ENCODE data around the gene SLC6A6. TPM values are rescaled to one million over a fixed set of nuclear protein-coding genes. Genes with fewer than 3 reads are reported as not detected.

SLC6A6 gene
- total RNA-seq, 2 donors from 2014 or later = 4.9 to 5.7 TPM

DNA sequence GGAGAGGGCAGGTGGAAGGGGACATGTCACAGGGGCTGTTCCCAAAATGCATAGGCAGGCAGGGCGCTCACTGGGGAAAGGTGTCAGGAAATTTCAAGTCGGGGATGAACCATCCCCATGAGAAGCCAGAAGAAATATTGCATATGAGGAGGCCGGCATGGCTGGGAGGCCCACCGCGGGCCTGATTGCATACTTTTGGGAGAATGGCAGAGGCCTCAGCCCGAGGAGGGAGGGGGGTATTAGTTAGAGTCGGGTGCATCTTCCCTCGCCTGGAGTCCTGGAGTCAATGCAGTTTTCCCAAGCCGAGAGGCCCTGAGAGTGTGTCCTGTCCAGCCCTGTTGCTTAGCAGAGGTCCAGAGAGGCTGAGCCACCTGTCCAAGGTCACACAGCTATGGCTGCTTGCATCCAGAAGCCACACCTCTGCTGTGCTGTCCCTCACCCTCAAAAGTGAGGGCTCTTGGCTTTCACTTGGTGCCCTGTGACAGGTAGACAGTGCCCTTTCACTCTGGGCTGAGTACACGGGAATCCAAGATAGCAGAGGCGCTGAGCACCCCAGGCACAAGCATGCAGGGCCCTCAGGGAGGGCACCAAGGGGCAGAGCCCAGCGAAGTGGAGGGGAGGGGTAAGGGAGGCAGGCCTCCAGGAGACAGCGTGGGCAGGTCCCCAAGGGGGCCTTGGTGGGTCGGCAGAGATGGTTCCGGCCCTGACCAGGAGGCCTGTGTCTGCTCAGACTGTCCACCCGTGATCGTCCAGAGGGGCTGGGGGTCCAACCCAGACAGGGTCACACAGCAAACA is 89.2 kb downstream of the SLC6A6 start:
- no peak for DNase-seq
- intact Hi-C loops (cut with DNase I) = no loop called here

DNA sequence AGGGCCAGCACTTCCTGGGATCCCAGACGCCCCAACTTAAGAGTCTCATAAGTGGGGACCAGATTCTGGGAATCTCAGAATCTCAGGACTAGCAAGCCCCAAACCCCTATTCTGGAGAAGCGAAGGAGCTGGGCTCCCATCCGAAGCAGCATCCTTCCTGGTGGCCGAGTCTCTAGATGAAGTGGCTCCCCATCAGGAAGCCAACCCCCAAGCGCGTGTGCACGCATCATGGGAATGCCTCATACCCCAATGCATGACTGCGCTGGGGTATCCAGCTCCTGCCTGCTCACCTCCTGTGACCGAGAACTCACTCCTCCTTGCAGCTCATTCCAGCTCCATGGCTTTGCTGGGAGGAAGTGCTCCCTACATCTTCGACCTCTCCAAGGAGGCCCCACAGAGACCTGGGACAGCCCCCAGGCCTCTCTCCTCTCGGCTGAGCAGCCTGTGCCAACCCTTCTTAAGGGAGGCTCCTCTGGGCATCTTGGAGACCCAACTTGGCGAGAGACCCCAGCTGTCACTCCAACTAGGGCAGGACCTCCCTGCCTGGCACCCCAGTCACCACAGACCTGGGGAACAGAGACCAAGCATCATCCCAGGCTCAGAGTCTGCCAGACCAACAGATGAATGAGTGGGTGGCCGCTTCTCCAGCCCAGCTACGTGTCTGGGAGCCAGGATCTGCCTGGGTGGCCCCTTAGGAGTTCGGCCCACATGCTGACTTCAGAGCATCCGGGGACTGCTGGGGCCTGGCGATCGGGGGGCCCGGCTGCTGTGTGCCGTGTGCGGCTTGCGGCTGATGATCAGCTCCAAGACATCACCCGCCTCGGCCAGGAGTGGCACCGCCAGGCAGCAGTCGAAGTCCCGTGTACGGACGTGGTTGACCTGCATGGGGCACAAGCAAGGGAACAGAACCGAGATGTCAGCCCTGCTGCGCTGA is 90.8 kb downstream of the SLC6A6 start:
- intact Hi-C loops (cut with DNase I) = no loop called here
- TF ChIP-seq, protein P1, sequence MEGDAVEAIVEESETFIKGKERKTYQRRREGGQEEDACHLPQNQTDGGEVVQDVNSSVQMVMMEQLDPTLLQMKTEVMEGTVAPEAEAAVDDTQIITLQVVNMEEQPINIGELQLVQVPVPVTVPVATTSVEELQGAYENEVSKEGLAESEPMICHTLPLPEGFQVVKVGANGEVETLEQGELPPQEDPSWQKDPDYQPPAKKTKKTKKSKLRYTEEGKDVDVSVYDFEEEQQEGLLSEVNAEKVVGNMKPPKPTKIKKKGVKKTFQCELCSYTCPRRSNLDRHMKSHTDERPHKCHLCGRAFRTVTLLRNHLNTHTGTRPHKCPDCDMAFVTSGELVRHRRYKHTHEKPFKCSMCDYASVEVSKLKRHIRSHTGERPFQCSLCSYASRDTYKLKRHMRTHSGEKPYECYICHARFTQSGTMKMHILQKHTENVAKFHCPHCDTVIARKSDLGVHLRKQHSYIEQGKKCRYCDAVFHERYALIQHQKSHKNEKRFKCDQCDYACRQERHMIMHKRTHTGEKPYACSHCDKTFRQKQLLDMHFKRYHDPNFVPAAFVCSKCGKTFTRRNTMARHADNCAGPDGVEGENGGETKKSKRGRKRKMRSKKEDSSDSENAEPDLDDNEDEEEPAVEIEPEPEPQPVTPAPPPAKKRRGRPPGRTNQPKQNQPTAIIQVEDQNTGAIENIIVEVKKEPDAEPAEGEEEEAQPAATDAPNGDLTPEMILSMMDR (IDR thresholded peaks at IDR 0.05) = no peak
- no peak for TF ChIP-seq POLR2A (IDR thresholded peaks at IDR 0.05)
- H3K36me3 ChIP-seq (replicated peaks in 1 of 2; ENCODE audit: insufficient read depth in 1 of 2, low read depth in 2 of 2) = no peaks in the 10 kb centered on the region
- no peaks in the 10 kb centered on the region for H3K27me3 ChIP-seq
- H3K4me1 ChIP-seq = no peaks in the 10 kb centered on the region
- no peak for ATAC-seq
- H3K9me3 ChIP-seq = no peaks in the 10 kb centered on the region
- 83 to 87% methylated on average over 18 to 31 of the region's 31 CpGs for WGBS, 2 donors
- no peak for DNase-seq
- no peak overlapping the region for H3K27ac ChIP-seq
- no peak overlapping the region for H3K4me3 ChIP-seq

More for the DNA sequence above, 89.2 kb downstream of the SLC6A6 start:
- Histone ChIP-seq H3K9me3 (no peaks in the 10 kb centered on the region), H3K4me1 (no peaks in the 10 kb centered on the region), H3K27ac (no peak overlapping the region), H3K27me3 (no peaks in the 10 kb centered on the region), H3K36me3 (replicated peaks in 1 of 2; ENCODE audit: insufficient read depth in 1 of 2, low read depth in 2 of 2) (no peaks in the 10 kb centered on the region), H3K4me3 (no peak overlapping the region)
- 68 to 80% methylated on average over 11 to 17 of the region's 17 CpGs for WGBS, 2 donors
- no peak for ATAC-seq
- TF ChIP-seq, protein P1 (IDR thresholded peaks at IDR 0.05) = no peak
- TF ChIP-seq POLR2A (IDR thresholded peaks at IDR 0.05) = no peak

DNA sequence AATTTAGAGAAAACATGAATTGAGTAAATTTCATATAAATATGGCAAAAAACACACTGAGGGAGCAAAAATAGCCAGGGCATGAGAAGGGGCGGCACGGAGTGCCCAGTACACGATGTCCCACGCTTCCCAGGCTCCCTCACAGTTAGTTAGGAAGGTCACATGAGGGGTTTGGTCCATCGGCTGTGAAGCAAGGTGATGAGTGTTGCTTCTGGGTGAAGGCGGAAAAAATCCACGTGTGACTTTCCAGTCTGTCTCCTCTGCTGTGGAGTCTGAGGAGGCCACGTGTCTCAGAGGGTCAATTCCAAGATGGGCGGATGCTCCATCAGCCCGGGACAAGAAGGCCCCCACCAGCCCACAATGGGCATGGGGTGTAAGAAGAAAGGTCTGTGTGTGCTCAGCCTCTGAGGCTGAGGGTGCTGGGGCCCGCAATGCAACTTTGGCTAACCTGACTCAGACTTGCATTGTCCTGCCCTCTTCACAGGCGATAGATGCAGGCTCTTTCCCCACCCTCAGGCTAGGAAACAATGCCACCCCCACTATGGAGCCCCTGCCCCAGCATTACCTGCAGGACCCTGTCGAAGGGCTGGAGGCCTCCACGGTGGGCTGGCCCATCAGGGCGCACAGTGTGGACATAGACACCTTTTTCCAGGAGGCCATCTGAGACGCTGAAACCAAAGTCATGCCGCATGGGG is 92.0 kb downstream of the SLC6A6 start:
- 69 to 79% methylated on average over 8 to 16 of the region's 17 CpGs for WGBS, 2 donors
- Histone ChIP-seq H3K4me1 (no peaks in the 10 kb centered on the region), H3K36me3 (replicated peaks in 1 of 2; ENCODE audit: insufficient read depth in 1 of 2, low read depth in 2 of 2) (no peaks in the 10 kb centered on the region), H3K9me3 (no peaks in the 10 kb centered on the region), H3K27me3 (no peaks in the 10 kb centered on the region), H3K27ac (no peak overlapping the region), H3K4me3 (no peak overlapping the region)
- no peak for DNase-seq
- intact Hi-C loops (cut with DNase I) = no loop called here
- TF ChIP-seq POLR2A (IDR thresholded peaks at IDR 0.05) = no peak
- TF ChIP-seq, protein P1 (IDR thresholded peaks at IDR 0.05) = no peak
- no peak for ATAC-seq

DNA sequence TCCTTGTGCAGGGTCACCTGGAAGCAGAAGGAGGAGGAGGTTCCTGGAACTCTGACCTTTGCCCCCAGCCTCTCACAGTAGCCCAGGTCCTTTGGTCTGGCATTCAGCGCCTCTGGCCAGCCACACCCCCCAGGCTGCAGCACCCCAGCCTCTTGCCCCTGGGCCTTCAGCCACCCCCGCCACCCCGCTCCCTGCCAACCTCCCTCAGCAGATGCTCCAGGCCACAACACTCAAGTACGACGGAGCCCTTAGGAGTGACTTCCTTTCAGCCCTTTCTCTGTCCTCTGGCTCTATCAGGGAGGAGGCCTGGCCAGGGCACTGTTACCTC is 92.5 kb downstream of the SLC6A6 start:
- TF ChIP-seq, protein P1 (IDR thresholded peaks at IDR 0.05) = no peak
- TF ChIP-seq POLR2A (IDR thresholded peaks at IDR 0.05) = no peak
- WGBS, 2 donors = 73 to 78% methylated on average over 5 of the region's 5 CpGs
- intact Hi-C loops (cut with DNase I) = no loop called here
- DNase-seq = no peak
- Histone ChIP-seq H3K27ac (no peak overlapping the region), H3K4me1 (no peaks in the 10 kb centered on the region), H3K4me3 (no peak overlapping the region), H3K36me3 (replicated peaks in 1 of 2; ENCODE audit: insufficient read depth in 1 of 2, low read depth in 2 of 2) (no peaks in the 10 kb centered on the region), H3K27me3 (no peaks in the 10 kb centered on the region), H3K9me3 (no peaks in the 10 kb centered on the region)
- no peak for ATAC-seq

Data from body of pancreas (tissue), 4 donors.